A549 (cell line): Measurements from ENCODE around the gene ZDHHC3. TPM values are rescaled to one million over a fixed set of nuclear protein-coding genes. Genes with fewer than 3 reads are reported as not detected.

Experiments
- ATAC-seq, 2 experiments: fragments of 200-7000 bp in 1 of 2; fragments of >200 bp in 1 of 2; cut with Nextera tagmentation in 1 of 2; cut with Tn5 transposase in 1 of 2; 3 replicates each; pipeline versions ENCODE4 v1.8.0 to v1.9.1; 2018 to 2020; ENCODE audit warnings: mild to moderate bottlenecking in 1 of 2, moderate library complexity in 1 of 2
- CTCF ChIA-PET: fragments of 300-600 bp; sonication (Branson Sonifier 250); formaldehyde crosslinking; extraction: SDS; loops from one replicate; lab custom pipeline; 2021; ENCODE audit warnings: antibody characterized with exemption, inconsistent platforms; lab: Yijun Ruan, JAX
- POLR2A ChIA-PET: fragments of 350-600 bp; formaldehyde crosslinking; extraction: SDS; loops from one replicate; lab custom pipeline; 2021; ENCODE audit warnings: antibody characterized with exemption, inconsistent platforms; lab: Yijun Ruan, JAX
- DNase-seq, 2 experiments: peaks; one replicate each; pipeline versions ENCODE4 v3.0.0 to v3.0.0-alpha.2; 2011 to 2016; ENCODE audit warnings: low read depth in 1 of 2, low spot score in 1 of 2
- FAIRE-seq: peaks from 2 replicates; lab custom pipeline; 2011; peaks lifted over from hg19 to GRCh38; lab: Jason Lieb, UNC
- H3K27ac ChIP-seq, 2 experiments: fragments of >200 bp; sonication (Bioruptor Twin); formaldehyde crosslinking; 3 replicates each; pipeline ENCODE4 v1.5.1; 2016 to 2017
- H3K4me1 ChIP-seq: fragments of >200 bp; sonication (Bioruptor Twin); formaldehyde crosslinking; 3 replicates; pipeline ENCODE4 v1.6.1; 2016
- H3K4me2 ChIP-seq: fragments of >200 bp; sonication (Bioruptor Twin); formaldehyde crosslinking; 3 replicates; pipeline ENCODE4 v1.6.1; 2016
- H3K4me3 ChIP-seq: fragments of >200 bp; sonication (Bioruptor Twin); formaldehyde crosslinking; 3 replicates; pipeline ENCODE4 v1.5.1; 2016
- H3K9me3 ChIP-seq: fragments of >200 bp; sonication (Bioruptor Twin); formaldehyde crosslinking; 3 replicates; pipeline ENCODE4 v1.6.1; 2016
- CHD2 ChIP-seq: fragments of 150-350 bp; IDR thresholded peaks from 2 replicates; pipeline ENCODE4 v1.6.1; 2014; ENCODE audit warnings: low read length; ENCODE audit not compliant: partially characterized antibody
- CHD4 ChIP-seq: fragments of 200-600 bp; sonication (generic); IDR thresholded peaks from 2 replicates; pipeline ENCODE4 v1.6.1; 2016; ENCODE audit warnings: antibody characterized with exemption, mild to moderate bottlenecking, borderline replicate concordance
- EHMT2 ChIP-seq: fragments of 200-600 bp; sonication (generic); IDR thresholded peaks from 2 replicates; pipeline ENCODE4 v1.6.1; 2016; ENCODE audit warnings: antibody characterized with exemption, low read depth, mild to moderate bottlenecking, moderate library complexity
- EP300 ChIP-seq, 2 experiments: fragments of >200 bp; sonication (Bioruptor Twin); formaldehyde crosslinking; IDR thresholded peaks; 2 replicates in 1 of 2; 3 replicates in 1 of 2; pipeline ENCODE4 v1.6.1; 2016 to 2017
- ESRRA ChIP-seq: fragments of 150-350 bp; IDR thresholded peaks from 2 replicates; pipeline ENCODE4 v1.6.1; 2014; ENCODE audit warnings: mild to moderate bottlenecking, low read length, borderline replicate concordance
- HOXB13 ChIP-seq: fragments of 250-450 bp; sonication (Bioruptor Pico); IDR thresholded peaks from 2 replicates; pipeline ENCODE4 v1.5.0; 2020; ENCODE audit warnings: low read depth, mild to moderate bottlenecking, moderate library complexity
- HOXB5 ChIP-seq: fragments of 250-450 bp; sonication (Bioruptor Pico); IDR thresholded peaks from 2 replicates; pipeline ENCODE4 v1.5.0; 2020; ENCODE audit warnings: mild to moderate bottlenecking, moderate library complexity
- JUN ChIP-seq, 2 experiments: fragments of >200 bp; sonication (Bioruptor Twin); formaldehyde crosslinking; IDR thresholded peaks; 2 replicates in 1 of 2; 3 replicates in 1 of 2; pipeline ENCODE4 v1.6.1; 2016 to 2017
- KDM1A ChIP-seq: fragments of 200-600 bp; sonication (generic); IDR thresholded peaks from 2 replicates; pipeline ENCODE4 v1.6.1; 2016; ENCODE audit warnings: low read depth, mild to moderate bottlenecking
- KDM5A ChIP-seq: fragments of 200-600 bp; sonication (generic); IDR thresholded peaks from 2 replicates; pipeline ENCODE4 v1.6.1; 2016; ENCODE audit warnings: antibody characterized with exemption, mild to moderate bottlenecking
- MAFK ChIP-seq: fragments of 450-650 bp; IDR thresholded peaks from 2 replicates; pipeline ENCODE4 v1.6.1; 2014; ENCODE audit not compliant: partially characterized antibody
- MYC ChIP-seq: IDR thresholded peaks from 2 replicates; pipeline ENCODE4 v1.6.1; 2012; ENCODE audit warnings: mild to moderate bottlenecking, inconsistent platforms, low read length, improper control_type of control experiment, borderline replicate concordance
- POLR2A ChIP-seq: IDR thresholded peaks from 2 replicates; pipeline ENCODE4 v1.6.1; 2012; ENCODE audit warnings: mild to moderate bottlenecking, low read length
- RCOR1 ChIP-seq: fragments of 150-350 bp; IDR thresholded peaks from 2 replicates; pipeline ENCODE4 v1.6.1; 2014; ENCODE audit warnings: antibody characterized with exemption, low read length, low read depth
- TFCP2L1 ChIP-seq: fragments of 250-450 bp; sonication (Bioruptor Pico); IDR thresholded peaks from 2 replicates; pipeline ENCODE4 v1.5.0; 2021; ENCODE audit warnings: mild to moderate bottlenecking
- ZC3H11A ChIP-seq: fragments of 450-650 bp; IDR thresholded peaks from 2 replicates; pipeline ENCODE4 v1.6.1; 2014; ENCODE audit warnings: antibody characterized with exemption, mild to moderate bottlenecking
- WGBS: methylation state at CpG from one replicate; pipeline ENCODE4 v1.1.6; 2017; ENCODE audit errors: missing lambda C conversion rate; 5-methylcytosine and 5-hydroxymethylcytosine counted together
- polyA plus RNA-seq, 4 experiments: library from polyadenylated mRNA; depleted of rRNA in 3 of 4; stranded (reverse); fragments of >200 nt; fragmentation: RNase III in 1 of 4; extraction: RNeasy Plus Mini Kit Qiagen cat#74134 plus additional on column Dnase treatment in 1 of 4; gene quantifications; 2 replicates in 3 of 4; 3 replicates in 1 of 4; pipeline ENCODE4 v1.2.3, GENCODE V29; 2011 to 2017
- TF ChIP-seq, protein P1 (sequence below): fragments of >200 bp; sonication (Bioruptor Twin); formaldehyde crosslinking; IDR thresholded peaks from 3 replicates; pipeline ENCODE4 v1.5.1; 2016
- TF ChIP-seq, protein P2 (sequence below): fragments of 200-600 bp; sonication (generic); IDR thresholded peaks from 2 replicates; pipeline ENCODE4 v1.6.1; 2016; ENCODE audit warnings: antibody characterized with exemption, mild to moderate bottlenecking, moderate library complexity

Gene ZDHHC3
- polyA plus RNA-seq, 2 of the 4 experiments (the other 2 are of a cell fraction), result 28.7 to 57.7 TPM

GRCh38 chr3:45011756-45012508 is 36.0 kb upstream of the ZDHHC3 start:
- Histone ChIP-seq H3K4me1 (no peaks in the 10 kb centered on the region), H3K4me2 (no peak overlapping the region), H3K4me3 (no peak overlapping the region), H3K9me3 (no peaks in the 10 kb centered on the region), H3K27ac (no peak overlapping the region)
- WGBS, result 81% methylated on average over 7 of the region's 7 CpGs
- POLR2A ChIA-PET, result no interaction called here
- DNase-seq, result no peak
- CTCF ChIA-PET, result no interaction called here
- no peak for FAIRE-seq
- TF ChIP-seq KDM1A (no peak), CHD2 (no peak), MYC (no peak), ZC3H11A (no peak), MAFK (peak; percentile 38)
- TF ChIP-seq, all 56 proteins: peak for 1
- ATAC-seq, result no peak

DNA sequence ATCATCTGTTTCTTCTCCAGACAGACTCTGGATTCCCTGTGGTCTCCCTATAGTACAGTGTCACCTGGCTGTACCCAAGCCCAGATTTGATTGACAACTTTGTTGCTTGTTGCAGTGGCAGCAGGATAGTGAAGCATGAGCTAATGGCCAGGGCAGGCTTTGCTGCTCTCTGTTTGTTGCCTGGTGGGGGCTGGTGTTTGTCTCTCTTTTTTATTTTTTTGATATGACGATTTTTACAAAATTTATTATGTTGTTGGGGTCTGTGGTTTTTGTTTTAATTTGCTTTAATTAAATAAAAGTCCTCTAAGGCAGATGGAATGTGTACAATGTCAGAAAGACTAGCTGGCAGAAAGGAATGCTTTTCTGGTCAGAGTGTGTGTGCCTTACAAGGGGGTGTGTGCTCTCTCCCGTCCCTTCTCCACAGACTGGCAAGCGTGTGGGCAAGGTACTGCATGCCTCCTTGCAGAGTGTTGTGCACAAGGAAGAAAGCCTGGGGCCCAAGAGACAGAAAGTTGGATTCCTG is 34.9 kb upstream of the ZDHHC3 start:
- ChIA-PET CTCF (no interaction called here), POLR2A (no interaction called here)
- Histone ChIP-seq H3K4me1 (no peaks in the 10 kb centered on the region), H3K27ac (no peak overlapping the region), H3K9me3 (no peaks in the 10 kb centered on the region), H3K4me2 (no peak overlapping the region), H3K4me3 (no peak overlapping the region)
- no peak for TF ChIP-seq JUN (IDR thresholded peaks at IDR 0.05)
- TF ChIP-seq, protein P1, sequence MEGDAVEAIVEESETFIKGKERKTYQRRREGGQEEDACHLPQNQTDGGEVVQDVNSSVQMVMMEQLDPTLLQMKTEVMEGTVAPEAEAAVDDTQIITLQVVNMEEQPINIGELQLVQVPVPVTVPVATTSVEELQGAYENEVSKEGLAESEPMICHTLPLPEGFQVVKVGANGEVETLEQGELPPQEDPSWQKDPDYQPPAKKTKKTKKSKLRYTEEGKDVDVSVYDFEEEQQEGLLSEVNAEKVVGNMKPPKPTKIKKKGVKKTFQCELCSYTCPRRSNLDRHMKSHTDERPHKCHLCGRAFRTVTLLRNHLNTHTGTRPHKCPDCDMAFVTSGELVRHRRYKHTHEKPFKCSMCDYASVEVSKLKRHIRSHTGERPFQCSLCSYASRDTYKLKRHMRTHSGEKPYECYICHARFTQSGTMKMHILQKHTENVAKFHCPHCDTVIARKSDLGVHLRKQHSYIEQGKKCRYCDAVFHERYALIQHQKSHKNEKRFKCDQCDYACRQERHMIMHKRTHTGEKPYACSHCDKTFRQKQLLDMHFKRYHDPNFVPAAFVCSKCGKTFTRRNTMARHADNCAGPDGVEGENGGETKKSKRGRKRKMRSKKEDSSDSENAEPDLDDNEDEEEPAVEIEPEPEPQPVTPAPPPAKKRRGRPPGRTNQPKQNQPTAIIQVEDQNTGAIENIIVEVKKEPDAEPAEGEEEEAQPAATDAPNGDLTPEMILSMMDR, result no peak
- TF ChIP-seq, protein P2, sequence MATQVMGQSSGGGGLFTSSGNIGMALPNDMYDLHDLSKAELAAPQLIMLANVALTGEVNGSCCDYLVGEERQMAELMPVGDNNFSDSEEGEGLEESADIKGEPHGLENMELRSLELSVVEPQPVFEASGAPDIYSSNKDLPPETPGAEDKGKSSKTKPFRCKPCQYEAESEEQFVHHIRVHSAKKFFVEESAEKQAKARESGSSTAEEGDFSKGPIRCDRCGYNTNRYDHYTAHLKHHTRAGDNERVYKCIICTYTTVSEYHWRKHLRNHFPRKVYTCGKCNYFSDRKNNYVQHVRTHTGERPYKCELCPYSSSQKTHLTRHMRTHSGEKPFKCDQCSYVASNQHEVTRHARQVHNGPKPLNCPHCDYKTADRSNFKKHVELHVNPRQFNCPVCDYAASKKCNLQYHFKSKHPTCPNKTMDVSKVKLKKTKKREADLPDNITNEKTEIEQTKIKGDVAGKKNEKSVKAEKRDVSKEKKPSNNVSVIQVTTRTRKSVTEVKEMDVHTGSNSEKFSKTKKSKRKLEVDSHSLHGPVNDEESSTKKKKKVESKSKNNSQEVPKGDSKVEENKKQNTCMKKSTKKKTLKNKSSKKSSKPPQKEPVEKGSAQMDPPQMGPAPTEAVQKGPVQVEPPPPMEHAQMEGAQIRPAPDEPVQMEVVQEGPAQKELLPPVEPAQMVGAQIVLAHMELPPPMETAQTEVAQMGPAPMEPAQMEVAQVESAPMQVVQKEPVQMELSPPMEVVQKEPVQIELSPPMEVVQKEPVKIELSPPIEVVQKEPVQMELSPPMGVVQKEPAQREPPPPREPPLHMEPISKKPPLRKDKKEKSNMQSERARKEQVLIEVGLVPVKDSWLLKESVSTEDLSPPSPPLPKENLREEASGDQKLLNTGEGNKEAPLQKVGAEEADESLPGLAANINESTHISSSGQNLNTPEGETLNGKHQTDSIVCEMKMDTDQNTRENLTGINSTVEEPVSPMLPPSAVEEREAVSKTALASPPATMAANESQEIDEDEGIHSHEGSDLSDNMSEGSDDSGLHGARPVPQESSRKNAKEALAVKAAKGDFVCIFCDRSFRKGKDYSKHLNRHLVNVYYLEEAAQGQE, result no peak
- no peak for TF ChIP-seq EHMT2
- TF ChIP-seq EP300 (IDR thresholded peaks at IDR 0.05), result no peak
- no peak for TF ChIP-seq ZC3H11A
- no peak for TF ChIP-seq HOXB13 (CRISPR knock-in tag)
- TF ChIP-seq KDM5A, result no peak
- TF ChIP-seq MYC, result no peak
- no peak for TF ChIP-seq CHD4
- no peak for TF ChIP-seq MAFK
- TF ChIP-seq HOXB5 (CRISPR knock-in tag), result no peak
- TF ChIP-seq TFCP2L1 (CRISPR knock-in tag), result no peak
- TF ChIP-seq RCOR1, result no peak
- no peak for TF ChIP-seq POLR2A
- no peak for TF ChIP-seq ESRRA
- DNase-seq (no peak), FAIRE-seq (no peak), ATAC-seq (no peak)
- 88% methylated on average over 3 of the region's 3 CpGs for WGBS
